Natural killer cell treated with Interleukin-12 subunit alpha and Interleukin-12 subunit beta and Interleukin-15 and Interleukin-18, amount 100 ng/mL, for 72 hours (primary cell): ENCODE results near the gene MAMSTR. TPM values are rescaled to one million over a fixed set of nuclear protein-coding genes. Genes with fewer than 3 reads are reported as not detected.

ENCODE experiments used
- ATAC-seq, 2 donors: fragments of 150-1000 bp; cut with Tn5 transposase in 1 of 2; sonication (Bioruptor Pico), chemical (Tn5 transposase) in 1 of 2; 2 replicates each; pipeline ENCODE4 v1.10.0; 2021
- DNase-seq: peaks from one replicate; pipeline ENCODE4 v3.0.0; 2022; ENCODE audit warnings: low spot score
- H3K27ac Mint-ChIP-seq, 2 donors: 1 replicate in 1 of 2; 2 replicates in 1 of 2; pipeline ENCODE4 v1.8.0; 2022; ENCODE audit warnings: mixed read lengths in 2 of 2, mild to moderate bottlenecking in 1 of 2, moderate library complexity in 1 of 2
- H3K27me3 Mint-ChIP-seq, 2 donors: 1 replicate in 1 of 2; 2 replicates in 1 of 2; pipeline ENCODE4 v1.8.0; 2022; ENCODE audit warnings: mixed read lengths in 2 of 2
- H3K36me3 Mint-ChIP-seq: one replicate; pipeline ENCODE4 v1.8.0; 2022; ENCODE audit warnings: mixed read lengths
- H3K4me1 Mint-ChIP-seq, 2 donors: 1 replicate in 1 of 2; 2 replicates in 1 of 2; pipeline ENCODE4 v1.8.0; 2022; ENCODE audit warnings: low read depth in 2 of 2, mixed read lengths in 2 of 2, mild to moderate bottlenecking in 1 of 2
- H3K4me3 Mint-ChIP-seq: one replicate; pipeline ENCODE4 v1.8.0; 2022; ENCODE audit warnings: mixed read lengths
- H3K9me3 Mint-ChIP-seq: 2 replicates; pipeline ENCODE4 v1.8.0; 2022; ENCODE audit warnings: mixed read lengths
- total RNA-seq, 2 donors: library from RNA; stranded (reverse); gene quantifications; one replicate each; pipeline ENCODE4 v1.2.3, GENCODE V29; 2022

MAMSTR gene
- total RNA-seq, 2 donors from 2014 or later, result 1.0 to 1.2 TPM

DNA sequence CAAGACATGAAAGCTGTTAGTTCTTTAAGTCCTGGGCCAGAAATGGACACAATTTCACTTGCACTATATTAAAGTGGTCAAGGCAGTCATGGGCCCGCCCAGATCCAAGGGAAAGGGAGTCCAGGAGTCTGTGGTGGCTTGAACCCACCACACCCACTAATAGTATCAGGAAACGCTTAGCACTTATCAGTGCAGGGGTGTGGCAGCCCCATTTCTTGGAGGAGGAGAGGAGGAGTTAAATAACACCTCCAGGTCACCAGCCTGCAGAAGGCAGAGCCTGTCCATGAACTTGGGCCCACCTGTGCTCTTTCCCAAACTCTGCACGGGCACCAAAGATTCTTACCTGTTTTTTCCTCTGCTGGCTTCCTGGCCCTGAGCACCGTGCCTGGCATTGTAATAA, 41.3 kb downstream of the MAMSTR start:
- DNase-seq, result no peak
- Mint-ChIP-seq H3K27me3 (no peaks in the 10 kb centered on the region), H3K36me3 (no peaks in the 10 kb centered on the region), H3K4me1 (peaks cover 6 to 7% of the 10 kb centered on the region in 2 donors), H3K9me3 (no peaks in the 10 kb centered on the region), H3K4me3 (no peak overlapping the region), H3K27ac (no peak overlapping the region)
- ATAC-seq, result no peak

DNA sequence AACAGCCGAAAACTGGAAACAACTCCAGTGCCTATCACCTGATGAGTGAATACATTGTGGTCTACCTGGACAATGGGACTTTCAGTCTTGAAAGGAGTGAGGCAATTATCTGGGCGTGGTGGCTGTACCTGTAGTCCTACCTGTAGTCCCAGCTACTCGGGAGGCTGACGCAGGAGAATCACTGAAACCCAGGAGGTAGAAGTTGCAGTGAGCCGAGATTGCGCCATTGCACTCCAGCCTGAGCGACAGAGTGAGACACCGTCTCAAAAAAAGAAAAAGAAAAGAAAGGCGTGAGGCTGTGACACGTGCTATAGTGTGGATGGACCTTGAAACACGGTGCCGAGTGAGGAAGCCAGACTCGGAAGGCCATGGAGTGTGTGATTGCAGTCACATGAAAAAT, 42.6 kb downstream of the MAMSTR start:
- no peak overlapping the region for H3K4me3 Mint-ChIP-seq
- DNase-seq (no peak), ATAC-seq (no peak)
- no peak overlapping the region for H3K27ac Mint-ChIP-seq
- no peaks in the 10 kb centered on the region for H3K9me3 Mint-ChIP-seq
- H3K36me3 Mint-ChIP-seq, result no peaks in the 10 kb centered on the region
- no peaks in the 10 kb centered on the region for H3K27me3 Mint-ChIP-seq
- peaks cover 6 to 7% of the 10 kb centered on the region in 2 donors for H3K4me1 Mint-ChIP-seq

DNA sequence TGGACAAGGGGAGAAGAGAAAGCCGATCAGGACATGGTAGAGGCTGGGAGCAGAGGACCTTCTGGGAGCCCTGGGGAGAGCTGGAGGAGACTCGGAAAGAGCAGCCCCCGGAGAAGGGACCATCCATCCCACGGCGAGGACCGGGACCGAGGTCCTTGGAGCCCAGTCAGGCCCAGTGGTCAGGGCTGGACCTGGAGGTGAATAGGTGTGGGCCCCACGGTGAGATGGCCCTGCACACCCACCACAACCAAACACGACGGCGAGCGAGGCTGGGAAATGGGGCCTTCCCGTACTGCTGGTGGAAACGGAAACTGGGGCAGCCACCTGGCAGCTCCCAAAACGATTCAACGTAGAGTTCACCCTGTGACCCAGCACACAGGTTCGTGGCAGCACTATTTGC, 43.0 kb downstream of the MAMSTR start:
- H3K4me3 Mint-ChIP-seq, result no peak overlapping the region
- ATAC-seq, result no peak
- H3K27me3 Mint-ChIP-seq, result no peaks in the 10 kb centered on the region
- H3K9me3 Mint-ChIP-seq, result no peaks in the 10 kb centered on the region
- no peaks in the 10 kb centered on the region for H3K36me3 Mint-ChIP-seq
- H3K4me1 Mint-ChIP-seq, result peaks cover 6 to 7% of the 10 kb centered on the region in 2 donors
- no peak overlapping the region for H3K27ac Mint-ChIP-seq
- no peak for DNase-seq

DNA sequence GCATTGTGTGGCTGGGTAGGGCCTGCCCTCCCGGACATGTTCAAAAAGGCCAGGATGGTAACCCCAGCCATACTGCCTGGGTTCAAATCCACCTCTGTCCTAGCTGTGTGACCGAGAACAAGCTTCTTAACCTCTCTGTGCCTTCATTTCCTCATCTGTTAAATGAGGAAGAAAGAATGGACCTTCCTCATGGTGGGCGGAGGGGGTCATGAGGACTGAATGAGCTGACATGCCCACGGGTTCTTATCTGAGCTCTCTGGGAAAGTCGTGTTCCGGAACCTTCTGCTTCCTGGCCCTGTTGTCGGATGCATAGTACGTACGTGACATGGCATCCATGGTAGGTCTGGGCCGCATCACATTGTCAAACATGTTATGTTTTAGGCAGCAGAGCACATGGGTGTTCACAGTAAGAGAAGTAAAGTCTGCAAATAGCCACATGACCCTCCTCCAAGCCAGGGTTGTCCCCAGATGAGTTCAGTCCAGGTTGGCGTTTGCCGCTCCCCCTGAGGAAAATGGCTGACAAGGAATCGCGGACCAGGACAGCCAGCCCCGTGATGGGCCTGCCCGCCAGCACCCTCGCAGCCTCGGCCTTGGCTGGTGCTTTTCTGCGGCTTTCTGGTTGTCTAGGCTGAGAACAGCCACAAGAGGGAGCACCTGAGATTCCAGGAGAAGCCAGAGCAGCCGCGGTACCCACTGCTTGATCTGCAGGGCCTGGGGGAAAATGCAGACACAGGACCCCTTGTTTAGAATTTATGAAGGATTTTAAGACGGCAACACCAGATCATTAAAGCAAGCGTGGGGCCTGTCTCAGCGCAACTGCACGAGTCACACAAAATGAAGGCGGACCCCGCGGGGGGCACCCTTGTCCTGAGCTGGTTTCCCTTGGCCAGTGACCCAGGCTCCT, 44.4 kb downstream of the MAMSTR start:
- no peak overlapping the region for H3K4me3 Mint-ChIP-seq
- no peaks in the 10 kb centered on the region for H3K9me3 Mint-ChIP-seq
- peaks cover 6 to 7% of the 10 kb centered on the region in 2 donors for H3K4me1 Mint-ChIP-seq
- H3K27me3 Mint-ChIP-seq, result no peaks in the 10 kb centered on the region
- no peak overlapping the region for H3K27ac Mint-ChIP-seq
- ATAC-seq (peak; percentile 71 to 81), DNase-seq (peak; percentile 75)
- no peaks in the 10 kb centered on the region for H3K36me3 Mint-ChIP-seq

DNA sequence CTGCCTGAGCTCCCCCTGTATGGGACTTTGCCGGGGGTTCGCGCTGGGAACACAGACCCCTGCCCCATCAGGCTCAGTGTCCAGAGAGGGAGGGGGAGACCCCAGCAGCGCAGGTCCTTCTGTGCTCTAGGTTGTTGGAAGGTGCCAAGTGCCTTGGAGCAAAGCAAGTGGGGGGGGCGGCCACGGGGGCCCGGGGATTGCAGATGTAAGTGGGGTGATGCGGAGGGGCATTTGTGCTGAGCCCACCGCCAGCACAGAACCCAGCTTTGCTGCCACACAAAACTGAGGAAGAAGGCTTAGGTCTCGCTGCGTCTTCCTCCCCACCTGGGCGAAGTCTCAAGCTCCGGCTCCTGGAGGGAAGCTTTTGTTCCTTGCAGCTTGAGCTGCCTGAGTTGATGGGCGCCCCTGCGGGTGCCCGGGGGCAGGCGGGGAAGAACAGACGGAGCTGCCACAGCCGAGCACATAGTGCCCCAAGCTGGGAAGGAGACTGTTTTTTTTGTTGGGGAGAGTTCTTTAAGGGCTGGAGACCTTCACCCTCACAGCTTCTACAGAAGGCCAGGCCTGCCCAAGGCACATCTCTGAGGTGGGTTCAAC, 45.2 kb downstream of the MAMSTR start:
- ATAC-seq (no peak), DNase-seq (no peak)
- no peaks in the 10 kb centered on the region for H3K27me3 Mint-ChIP-seq
- H3K27ac Mint-ChIP-seq, result no peak overlapping the region
- peaks cover 7 to 10% of the 10 kb centered on the region in 2 donors for H3K4me1 Mint-ChIP-seq
- H3K9me3 Mint-ChIP-seq, result no peaks in the 10 kb centered on the region
- H3K4me3 Mint-ChIP-seq, result no peak overlapping the region
- no peaks in the 10 kb centered on the region for H3K36me3 Mint-ChIP-seq

DNA sequence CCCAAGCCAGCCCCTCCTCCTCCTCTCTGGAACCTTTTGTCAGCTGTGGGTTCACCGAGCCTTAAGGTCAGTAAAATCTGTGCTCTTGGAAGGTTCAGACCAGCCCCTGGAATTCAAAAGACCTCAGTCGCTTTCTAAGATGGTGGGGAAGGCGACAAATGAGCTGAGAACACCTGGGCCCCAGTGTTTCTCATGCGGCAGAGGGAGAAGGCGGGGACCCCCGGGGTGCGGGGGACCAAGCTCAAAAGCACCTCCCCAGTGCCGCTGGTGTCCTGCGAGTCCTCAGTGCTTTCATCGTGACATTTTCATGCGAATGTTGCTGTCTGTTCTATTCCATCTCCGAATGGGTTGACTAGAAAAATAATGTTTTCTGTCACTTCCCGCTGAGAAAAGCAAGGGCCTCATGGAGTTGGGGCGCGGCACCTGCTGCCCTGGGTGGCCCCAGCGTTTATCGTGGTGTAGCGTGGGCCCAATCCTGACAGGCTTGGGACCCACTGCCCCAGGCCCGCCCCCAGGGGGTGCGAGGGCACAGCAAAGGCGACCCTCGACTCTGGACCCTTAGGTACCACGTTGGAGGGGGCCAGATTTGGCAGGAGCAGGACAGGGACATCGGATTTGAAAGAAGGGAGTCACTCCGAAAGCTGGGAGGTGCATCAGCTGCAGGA, 46.0 kb downstream of the MAMSTR start:
- H3K4me1 Mint-ChIP-seq, result peaks cover 7 to 14% of the 10 kb centered on the region in 2 donors
- H3K36me3 Mint-ChIP-seq, result no peaks in the 10 kb centered on the region
- no peaks in the 10 kb centered on the region for H3K27me3 Mint-ChIP-seq
- DNase-seq, result no peak
- no peak overlapping the region for H3K4me3 Mint-ChIP-seq
- H3K27ac Mint-ChIP-seq, result no peak overlapping the region
- no peak for ATAC-seq
- no peaks in the 10 kb centered on the region for H3K9me3 Mint-ChIP-seq

DNA sequence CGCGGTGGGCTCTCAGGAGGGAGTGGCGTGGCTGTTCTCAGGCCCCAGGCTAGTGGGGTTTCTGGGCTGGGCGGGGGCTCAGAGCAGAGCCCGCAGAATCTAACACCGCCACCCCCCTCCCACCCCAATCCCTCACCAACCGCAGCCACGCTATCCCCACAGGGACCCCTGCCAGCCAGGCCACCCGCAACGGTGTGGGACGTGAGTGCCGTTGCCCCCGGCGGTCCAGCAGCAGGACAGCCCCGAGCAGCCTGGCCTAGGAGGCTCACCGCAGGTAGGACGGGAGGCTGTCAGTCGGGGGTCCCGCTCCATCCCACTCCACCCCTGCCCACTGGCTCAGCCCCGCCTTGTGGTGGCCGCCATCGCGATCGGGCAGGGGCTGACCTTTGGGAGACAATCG, 46.5 kb downstream of the MAMSTR start, which contains the start of gene NTN5:
Gene NTN5, minus strand, starts transcription at position 24 of the 400 bp plus-strand sequence. CDS start 2,031 bp downstream, outside the sequence.
- H3K27me3 Mint-ChIP-seq, result no peaks in the 10 kb centered on the region
- H3K9me3 Mint-ChIP-seq, result no peaks in the 10 kb centered on the region
- H3K27ac Mint-ChIP-seq, result no peak within 1 kb of the TSS
- H3K36me3 Mint-ChIP-seq, result no peaks in the 10 kb centered on the region
- H3K4me1 Mint-ChIP-seq, result peaks cover 7 to 14% of the 10 kb centered on the region in 2 donors
- DNase-seq, result no peak
- ATAC-seq, result no peak
- no peak within 1 kb of the TSS for H3K4me3 Mint-ChIP-seq

DNA sequence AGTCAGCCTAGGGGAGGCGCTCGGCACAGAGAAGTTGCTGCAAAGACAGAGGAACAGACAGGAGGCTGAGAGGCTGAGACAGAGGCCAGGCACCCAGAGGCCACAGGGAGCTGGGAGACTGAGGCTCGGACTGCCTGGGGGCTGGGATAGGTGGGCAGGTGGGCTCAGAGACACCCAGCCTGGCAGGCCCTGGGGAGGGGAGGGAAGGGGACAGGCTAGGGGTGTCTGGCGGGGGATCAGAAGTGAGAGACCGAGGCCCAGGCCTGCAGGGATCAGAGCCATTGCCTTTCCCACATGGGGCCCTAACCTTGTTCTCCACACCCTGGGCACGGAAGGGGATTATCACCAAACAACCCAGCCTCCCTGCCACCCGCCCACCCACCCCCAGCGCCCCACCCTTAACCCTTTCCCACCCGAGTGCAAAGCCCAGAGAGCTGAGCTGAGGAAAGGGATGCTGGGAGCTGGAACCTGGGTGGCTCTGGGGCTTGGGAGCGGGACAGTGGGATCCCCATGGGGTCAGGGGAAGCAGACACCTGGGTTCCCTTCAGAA, 48.0 kb downstream of the MAMSTR start:
- Mint-ChIP-seq H3K9me3 (no peaks in the 10 kb centered on the region), H3K27ac (no peak overlapping the region), H3K4me3 (no peak overlapping the region), H3K4me1 (peaks cover 7 to 14% of the 10 kb centered on the region in 2 donors), H3K36me3 (no peaks in the 10 kb centered on the region), H3K27me3 (no peaks in the 10 kb centered on the region)
- ATAC-seq, result no peak
- DNase-seq, result no peak

DNA sequence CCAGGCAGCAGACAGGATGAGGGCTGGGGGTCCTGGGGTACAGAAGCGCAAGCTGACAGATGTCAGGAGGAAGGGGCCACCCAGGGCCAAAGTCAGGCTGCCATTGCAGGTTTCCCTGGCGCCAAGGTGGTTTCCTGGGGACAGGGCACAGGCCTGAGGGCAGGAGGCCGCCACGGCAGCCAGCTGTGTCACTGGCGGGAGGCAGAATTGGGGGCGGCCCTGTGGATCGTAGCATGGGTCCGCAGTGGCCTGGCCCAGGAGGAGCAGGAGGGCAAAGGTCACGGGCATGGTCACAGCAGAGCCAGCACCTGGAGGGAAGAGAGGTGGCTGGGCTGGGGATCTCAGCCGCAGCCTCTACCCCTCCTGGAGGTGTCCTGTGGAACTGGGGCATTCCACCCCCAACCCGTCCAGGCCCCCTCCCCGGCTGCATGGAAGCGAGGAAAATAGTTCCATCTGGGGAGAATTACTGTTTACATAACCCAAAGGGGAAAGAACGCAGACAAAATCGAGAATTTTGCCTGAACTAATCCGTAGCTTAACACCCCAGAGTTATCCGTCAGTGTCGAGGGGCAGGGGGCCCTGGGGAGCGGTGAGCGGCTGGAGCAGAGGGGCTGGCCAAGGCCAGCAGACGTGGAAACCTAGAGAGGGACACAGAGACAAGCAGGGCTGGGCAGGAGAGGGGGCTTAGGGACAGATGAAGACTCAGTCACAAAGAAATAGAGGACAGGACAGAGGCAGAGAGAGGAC, 48.7 kb downstream of the MAMSTR start:
- Mint-ChIP-seq H3K4me3 (no peak overlapping the region), H3K4me1 (peaks cover 7 to 14% of the 10 kb centered on the region in 2 donors), H3K9me3 (no peaks in the 10 kb centered on the region), H3K27ac (no peak overlapping the region), H3K36me3 (no peaks in the 10 kb centered on the region), H3K27me3 (no peaks in the 10 kb centered on the region)
- ATAC-seq, result no peak
- no peak for DNase-seq

DNA sequence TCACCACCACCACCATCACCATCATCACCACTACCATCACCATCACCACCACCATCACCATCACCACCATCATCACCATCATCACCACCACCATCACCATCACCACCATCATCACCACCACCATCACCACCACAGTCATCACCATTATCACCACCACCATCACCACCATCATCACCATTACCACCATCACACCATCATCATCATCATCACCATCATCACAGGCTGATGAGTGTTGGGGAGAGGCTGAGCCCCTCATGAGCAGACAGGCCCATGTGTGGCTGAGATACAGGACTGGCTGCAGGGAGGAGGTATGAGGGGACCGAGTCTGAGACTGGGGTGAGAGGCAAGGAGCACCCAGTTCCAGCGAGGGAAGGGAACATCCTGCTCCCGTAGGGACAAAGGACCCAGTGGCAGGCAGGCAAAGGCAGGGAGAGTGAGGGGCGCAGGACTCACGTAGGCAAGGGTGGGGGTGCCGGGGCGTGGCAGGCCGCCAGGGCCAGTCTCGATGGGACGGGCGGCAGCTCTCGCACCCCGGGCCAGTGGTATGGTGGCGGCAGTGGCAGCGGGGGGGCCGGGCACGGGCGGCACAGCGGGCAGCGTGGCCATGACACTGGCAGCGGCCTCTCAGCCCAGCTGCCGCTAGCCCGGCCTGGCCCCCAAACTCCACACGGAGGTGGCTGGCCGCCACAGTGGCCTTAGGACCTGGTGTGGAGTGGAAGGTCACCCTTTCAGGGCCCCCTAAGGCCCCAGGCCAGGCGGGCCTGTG, 49.4 kb downstream of the MAMSTR start:
- Mint-ChIP-seq H3K9me3 (no peaks in the 10 kb centered on the region), H3K4me3 (peak overlapping the region; percentile 49), H3K27ac (peak overlapping the region in 1 of 2 donors; percentile 36), H3K27me3 (no peaks in the 10 kb centered on the region), H3K36me3 (no peaks in the 10 kb centered on the region), H3K4me1 (peaks cover 3 to 9% of the 10 kb centered on the region in 2 donors)
- no peak for ATAC-seq
- DNase-seq, result no peak

DNA sequence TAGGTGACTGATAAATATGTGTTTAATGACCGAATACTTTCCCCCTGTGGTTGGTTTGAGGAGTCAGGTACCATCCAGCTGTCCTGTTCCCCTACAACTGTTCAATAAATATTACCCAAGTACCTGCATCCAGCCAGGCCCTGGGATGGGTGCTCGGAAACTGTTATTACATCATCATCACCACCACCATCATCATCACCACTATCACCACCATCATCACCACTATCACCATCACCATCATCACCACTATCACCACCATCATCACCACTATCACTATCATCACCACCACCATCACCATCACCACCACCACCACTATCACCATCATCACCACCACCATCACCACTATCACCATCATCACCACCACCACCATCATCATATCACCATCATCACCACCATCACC, 50.8 kb downstream of the MAMSTR start:
- H3K27me3 Mint-ChIP-seq, result no peaks in the 10 kb centered on the region
- H3K4me1 Mint-ChIP-seq, result peaks cover 0 to 8% of the 10 kb centered on the region in 2 donors
- DNase-seq (no peak), ATAC-seq (no peak)
- peak overlapping the region; percentile 1 for H3K4me3 Mint-ChIP-seq
- H3K27ac Mint-ChIP-seq, result no peak overlapping the region
- no peaks in the 10 kb centered on the region for H3K36me3 Mint-ChIP-seq
- H3K9me3 Mint-ChIP-seq, result no peaks in the 10 kb centered on the region

DNA sequence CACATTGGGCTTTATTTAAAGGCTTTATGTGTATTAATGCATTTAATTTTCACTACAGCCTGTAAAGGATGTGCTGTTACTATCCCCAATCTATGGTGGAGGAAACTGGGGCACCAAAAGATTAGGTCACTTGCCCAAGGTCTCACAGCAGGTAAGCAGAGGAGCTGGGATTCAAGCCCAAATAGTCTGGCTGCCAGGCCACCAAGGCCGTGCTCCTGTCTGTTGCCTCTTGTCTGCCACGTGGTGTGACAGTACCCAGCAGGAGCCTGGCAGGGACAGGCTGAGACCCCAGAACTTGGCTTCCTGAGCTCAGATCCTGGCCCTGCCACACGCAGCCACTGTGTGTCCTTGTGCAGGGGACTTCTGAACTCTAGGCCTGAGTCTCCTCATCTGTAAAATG, 51.2 kb downstream of the MAMSTR start:
- DNase-seq (no peak), ATAC-seq (no peak)
- no peak overlapping the region for H3K4me3 Mint-ChIP-seq
- H3K9me3 Mint-ChIP-seq, result no peaks in the 10 kb centered on the region
- H3K36me3 Mint-ChIP-seq, result no peaks in the 10 kb centered on the region
- H3K27ac Mint-ChIP-seq, result no peak overlapping the region
- H3K27me3 Mint-ChIP-seq, result no peaks in the 10 kb centered on the region
- peaks cover 0 to 8% of the 10 kb centered on the region in 2 donors for H3K4me1 Mint-ChIP-seq

DNA sequence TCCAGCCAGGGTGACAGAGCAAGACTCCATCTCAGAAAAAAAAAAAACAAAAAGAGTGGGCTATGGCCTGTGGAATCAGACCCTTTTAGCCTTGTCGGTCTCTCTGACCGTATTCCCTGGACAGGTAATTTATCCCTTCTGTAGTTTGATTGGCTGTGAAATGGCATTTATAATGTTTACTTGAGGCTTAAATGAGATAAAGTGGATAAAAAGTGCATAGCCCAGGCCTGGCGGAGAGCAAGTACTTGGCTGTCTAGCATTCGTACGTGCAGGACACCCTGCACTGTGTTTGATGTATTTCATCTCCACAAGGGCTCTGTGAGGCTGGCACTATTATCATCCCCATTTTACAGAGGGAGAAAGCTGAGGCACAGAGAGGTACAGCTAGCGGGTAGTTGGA, 53.7 kb downstream of the MAMSTR start:
- Mint-ChIP-seq H3K27ac (no peak overlapping the region), H3K4me1 (peaks cover 6 to 13% of the 10 kb centered on the region in 2 donors), H3K36me3 (no peaks in the 10 kb centered on the region), H3K27me3 (no peaks in the 10 kb centered on the region), H3K4me3 (no peak overlapping the region), H3K9me3 (no peaks in the 10 kb centered on the region)
- ATAC-seq (no peak), DNase-seq (no peak)
